Duodenal mucosa (tissue), 2 donors: ENCODE data around the gene PDK3.

ENCODE experiments used
- H3K27ac ChIP-seq: one replicate; pipeline ENCODE4 v1.7.0; 2013; ENCODE audit warnings: low read depth, low read length
- H3K27me3 ChIP-seq, 2 donors: one replicate each; pipeline ENCODE4 v1.7.0; 2013; ENCODE audit warnings: low read length in 2 of 2, control low read depth in 1 of 2; ENCODE audit not compliant: insufficient read depth in 2 of 2, control insufficient read depth in 1 of 2
- H3K36me3 ChIP-seq, 2 donors: one replicate each; pipeline ENCODE4 v1.7.0; 2013; ENCODE audit warnings: low read length in 2 of 2, control low read depth in 1 of 2; ENCODE audit not compliant: insufficient read depth in 2 of 2, control insufficient read depth in 1 of 2
- H3K4me1 ChIP-seq, 2 donors: one replicate each; pipeline ENCODE4 v1.7.0; 2013; ENCODE audit warnings: low read length in 2 of 2, control low read depth in 1 of 2; ENCODE audit not compliant: insufficient read depth in 2 of 2, control insufficient read depth in 1 of 2
- H3K4me3 ChIP-seq, 2 donors: one replicate each; pipeline ENCODE4 v1.7.0; 2013; ENCODE audit warnings: low read length in 2 of 2, low read depth in 1 of 2
- H3K9ac ChIP-seq, 2 donors: one replicate each; pipeline ENCODE4 v1.7.0; 2013; ENCODE audit warnings: low read length in 2 of 2, low read depth in 1 of 2
- H3K9me3 ChIP-seq, 2 donors: one replicate each; pipeline ENCODE4 v1.7.0; 2013; ENCODE audit warnings: low read length in 2 of 2, control low read depth in 1 of 2; ENCODE audit not compliant: control insufficient read depth in 1 of 2

Gene PDK3

GRCh38 chrX:24479924-24480323 is 14.8 kb downstream of the PDK3 start:
- no peaks in the 10 kb centered on the region for H3K9me3 ChIP-seq
- H3K4me1 ChIP-seq = peaks cover 7 to 21% of the 10 kb centered on the region in 2 donors
- H3K4me3 ChIP-seq = peak overlapping the region; percentile 54 to 59
- peak overlapping the region; percentile 30 to 32 for H3K9ac ChIP-seq
- no peaks in the 10 kb centered on the region for H3K36me3 ChIP-seq
- no peaks in the 10 kb centered on the region for H3K27me3 ChIP-seq
- peak overlapping the region; percentile 56 for H3K27ac ChIP-seq

GRCh38 chrX:24480400-24480865 is 15.3 kb downstream of the PDK3 start:
- no peaks in the 10 kb centered on the region for H3K27me3 ChIP-seq
- H3K9me3 ChIP-seq = no peaks in the 10 kb centered on the region
- peak overlapping the region; percentile 54 to 59 for H3K4me3 ChIP-seq
- peaks cover 7 to 21% of the 10 kb centered on the region in 2 donors for H3K4me1 ChIP-seq
- H3K9ac ChIP-seq = peak overlapping the region; percentile 30 to 32
- no peaks in the 10 kb centered on the region for H3K36me3 ChIP-seq
- no peak overlapping the region for H3K27ac ChIP-seq

- Histone ChIP-seq H3K27ac (no peak overlapping the region), H3K4me3 (no peak overlapping the region), H3K36me3 (no peaks in the 10 kb centered on the region), H3K9ac (no peak overlapping the region), H3K4me1 (peaks cover 13 to 15% of the 10 kb centered on the region in 2 donors), H3K9me3 (no peaks in the 10 kb centered on the region), H3K27me3 (no peaks in the 10 kb centered on the region)
Measured at GRCh38 chrX:24482823-24483415, 17.8 kb downstream of the PDK3 start.

DNA sequence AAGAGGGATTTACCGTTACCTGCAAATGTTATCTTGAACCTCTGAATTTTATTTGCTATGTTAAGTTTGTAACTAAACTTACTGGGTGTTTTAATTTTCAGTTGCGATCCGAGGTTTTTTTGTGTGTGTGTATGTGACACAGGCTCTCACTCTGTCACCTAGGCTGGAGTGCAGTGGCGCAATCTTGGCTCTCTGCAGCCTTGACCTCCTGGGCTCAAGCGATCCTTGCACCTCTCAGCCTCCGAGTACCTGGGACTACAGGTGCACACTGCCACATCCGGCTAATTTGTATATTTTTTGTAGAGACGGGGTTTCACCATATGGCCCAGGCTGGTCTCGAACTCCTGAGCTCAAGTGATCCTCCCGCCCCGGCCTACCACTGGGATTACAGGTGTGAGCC is 18.5 kb downstream of the PDK3 start:
- no peaks in the 10 kb centered on the region for H3K27me3 ChIP-seq
- H3K4me1 ChIP-seq = peaks cover 13 to 15% of the 10 kb centered on the region in 2 donors
- H3K9me3 ChIP-seq = no peaks in the 10 kb centered on the region
- H3K9ac ChIP-seq = no peak overlapping the region
- H3K27ac ChIP-seq = no peak overlapping the region
- H3K36me3 ChIP-seq = no peaks in the 10 kb centered on the region
- no peak overlapping the region for H3K4me3 ChIP-seq

GRCh38 chrX:24485323-24485722 is 20.2 kb downstream of the PDK3 start:
- no peaks in the 10 kb centered on the region for H3K9me3 ChIP-seq
- H3K9ac ChIP-seq = no peak overlapping the region
- no peaks in the 10 kb centered on the region for H3K27me3 ChIP-seq
- no peak overlapping the region for H3K27ac ChIP-seq
- H3K36me3 ChIP-seq = no peaks in the 10 kb centered on the region
- H3K4me3 ChIP-seq = no peak overlapping the region
- H3K4me1 ChIP-seq = peaks cover 5 to 6% of the 10 kb centered on the region in 2 donors

GRCh38 chrX:24485976-24486680 is 21.0 kb downstream of the PDK3 start:
- H3K27ac ChIP-seq = no peak overlapping the region
- no peaks in the 10 kb centered on the region for H3K36me3 ChIP-seq
- no peaks in the 10 kb centered on the region for H3K27me3 ChIP-seq
- peaks cover 0 to 6% of the 10 kb centered on the region in 2 donors for H3K4me1 ChIP-seq
- H3K9ac ChIP-seq = no peak overlapping the region
- H3K9me3 ChIP-seq = no peaks in the 10 kb centered on the region
- no peak overlapping the region for H3K4me3 ChIP-seq

GRCh38 chrX:24487571-24487970 is 22.5 kb downstream of the PDK3 start:
- Histone ChIP-seq H3K4me3 (no peak overlapping the region), H3K27ac (no peak overlapping the region), H3K9ac (no peak overlapping the region), H3K27me3 (no peaks in the 10 kb centered on the region), H3K4me1 (peaks cover 0 to 6% of the 10 kb centered on the region in 2 donors), H3K36me3 (no peaks in the 10 kb centered on the region), H3K9me3 (no peaks in the 10 kb centered on the region)

DNA sequence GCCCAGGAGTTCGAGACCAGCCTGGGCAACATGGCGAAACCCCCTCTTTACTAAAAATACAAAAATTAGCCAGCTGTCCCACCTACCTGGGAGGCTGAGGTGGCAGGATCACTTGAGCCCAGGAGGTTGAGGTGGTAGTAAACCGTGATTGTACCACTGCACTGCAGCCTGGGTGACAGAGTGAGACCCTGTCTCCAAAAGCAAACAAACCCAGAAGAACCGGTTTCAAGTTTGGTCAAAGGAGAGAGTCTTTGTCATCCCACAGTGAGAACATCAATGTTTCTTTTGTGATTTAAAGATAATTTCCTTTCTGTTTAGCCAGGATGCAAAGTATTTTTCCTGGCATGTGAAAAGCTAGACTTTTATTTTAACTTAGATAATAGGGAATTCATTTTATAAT is 26.7 kb downstream of the PDK3 start:
- Histone ChIP-seq H3K9ac (no peak overlapping the region), H3K9me3 (no peaks in the 10 kb centered on the region), H3K4me1 (peaks cover 9 to 10% of the 10 kb centered on the region in 2 donors), H3K4me3 (no peak overlapping the region), H3K27ac (no peak overlapping the region), H3K27me3 (no peaks in the 10 kb centered on the region), H3K36me3 (no peaks in the 10 kb centered on the region)

DNA sequence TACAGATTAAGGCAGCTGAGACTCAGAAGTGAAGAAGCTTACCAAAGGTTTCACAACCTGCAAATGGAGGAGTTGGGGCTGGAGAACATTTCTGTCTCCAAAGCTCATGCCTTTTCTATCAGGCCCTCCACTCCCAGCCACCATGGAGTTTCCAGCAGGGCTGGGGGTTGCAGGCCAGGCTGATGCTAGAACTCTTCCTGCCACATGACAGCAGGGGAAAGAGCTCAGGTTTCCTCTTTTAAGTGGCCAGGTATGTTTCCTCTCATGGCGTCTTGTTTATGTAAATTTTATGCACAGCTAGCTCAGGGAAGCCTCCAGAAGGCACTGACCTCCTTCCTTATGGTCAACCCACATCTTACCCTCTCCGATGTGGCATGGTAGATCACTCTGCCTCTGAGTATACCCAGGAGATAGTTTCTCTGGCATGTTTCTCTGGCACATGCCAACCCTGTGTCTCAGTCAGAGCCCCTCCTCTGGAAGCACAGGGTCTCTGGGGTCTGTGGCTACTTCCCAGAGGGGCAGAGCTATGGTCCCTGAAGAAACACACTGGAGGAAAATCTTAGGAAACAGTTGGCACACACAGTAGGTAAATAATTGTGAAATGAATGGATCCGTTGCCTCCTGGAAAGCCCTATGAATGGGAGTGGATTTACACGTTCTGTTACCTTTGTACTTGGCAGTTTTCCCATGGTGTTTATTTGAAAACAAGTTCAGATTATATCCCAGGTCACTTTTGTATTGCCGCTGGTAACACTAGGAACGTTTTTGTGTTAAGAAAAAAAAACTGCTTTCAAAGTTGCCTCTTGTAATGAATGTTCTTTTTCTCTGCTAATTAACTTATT is 28.9 kb downstream of the PDK3 start:
- Histone ChIP-seq H3K9ac (peak overlapping the region in 1 of 2 donors; percentile 44), H3K4me3 (peak overlapping the region in 1 of 2 donors; percentile 29), H3K36me3 (no peaks in the 10 kb centered on the region), H3K4me1 (peaks cover 9 to 16% of the 10 kb centered on the region in 2 donors), H3K27ac (no peak overlapping the region), H3K9me3 (no peaks in the 10 kb centered on the region), H3K27me3 (no peaks in the 10 kb centered on the region)

DNA sequence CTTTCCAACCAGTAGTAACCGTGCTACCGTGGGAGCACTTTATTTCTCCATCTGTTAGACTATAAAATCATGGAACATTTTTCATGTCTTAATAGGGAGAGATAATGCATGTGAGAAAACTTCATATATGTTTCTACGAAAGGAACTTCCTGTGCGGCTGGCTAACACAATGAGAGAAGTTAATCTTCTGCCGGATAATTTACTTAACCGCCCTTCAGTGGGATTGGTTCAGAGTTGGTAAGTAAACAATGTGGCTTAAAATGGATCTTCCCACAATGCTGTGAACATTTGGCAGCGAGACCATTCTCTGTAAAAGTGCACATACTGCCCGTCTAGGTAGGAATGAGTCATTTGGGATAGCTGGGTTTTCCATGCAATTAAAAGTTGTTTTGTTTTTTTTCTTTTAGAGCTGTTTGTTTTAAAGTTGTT is 29.6 kb downstream of the PDK3 start:
- no peak overlapping the region for H3K4me3 ChIP-seq
- H3K36me3 ChIP-seq = peaks cover 0 to 4% of the 10 kb centered on the region in 2 donors
- no peaks in the 10 kb centered on the region for H3K9me3 ChIP-seq
- H3K27me3 ChIP-seq = no peaks in the 10 kb centered on the region
- H3K9ac ChIP-seq = no peak overlapping the region
- H3K4me1 ChIP-seq = peaks cover 9 to 16% of the 10 kb centered on the region in 2 donors
- H3K27ac ChIP-seq = no peak overlapping the region
